ENCODE data around the gene PAIP1.
A peak's percentile ranks its signal among the peaks of the same experiment; 100 is the strongest.
"Not testable (repeated sequence)": the region's sequence is repeated elsewhere in the genome, so short reads cannot be mapped to it uniquely, and the experiment has no call there.

The PAIP1 gene

DNA sequence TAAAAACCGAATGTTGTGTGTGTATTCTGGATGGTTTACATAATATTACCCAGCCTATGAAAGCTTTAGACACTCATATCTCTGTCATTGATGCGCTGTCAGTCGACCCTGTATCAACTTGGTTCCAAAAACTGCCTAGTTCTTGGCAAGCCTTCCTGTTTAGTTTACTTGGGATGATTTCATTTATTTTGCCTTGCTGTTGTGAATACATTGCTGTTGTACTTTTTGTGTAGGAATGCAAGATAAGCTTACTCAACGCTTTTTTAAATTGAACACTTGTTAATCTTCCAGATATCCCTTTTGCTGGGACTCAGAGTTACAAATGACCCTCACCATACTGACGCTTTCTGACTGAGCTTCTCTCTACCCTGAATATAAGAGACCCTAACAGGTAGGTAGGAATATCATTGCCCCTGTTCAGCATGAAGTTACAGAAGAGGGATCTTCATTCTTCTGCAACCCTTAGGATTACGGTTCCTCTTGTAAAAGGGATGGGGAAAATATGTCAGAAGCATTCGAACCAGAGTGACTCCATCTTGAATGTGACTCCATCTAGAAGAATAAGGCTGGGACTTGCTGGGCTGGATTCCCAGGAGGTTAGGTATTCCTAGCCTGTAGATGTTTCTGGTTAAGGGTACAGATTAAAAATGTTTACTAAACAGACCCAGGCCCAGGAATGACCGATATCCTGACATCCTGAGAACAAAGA is 13.7 kb upstream of the PAIP1 start:
- no peak for DNase-seq

DNA sequence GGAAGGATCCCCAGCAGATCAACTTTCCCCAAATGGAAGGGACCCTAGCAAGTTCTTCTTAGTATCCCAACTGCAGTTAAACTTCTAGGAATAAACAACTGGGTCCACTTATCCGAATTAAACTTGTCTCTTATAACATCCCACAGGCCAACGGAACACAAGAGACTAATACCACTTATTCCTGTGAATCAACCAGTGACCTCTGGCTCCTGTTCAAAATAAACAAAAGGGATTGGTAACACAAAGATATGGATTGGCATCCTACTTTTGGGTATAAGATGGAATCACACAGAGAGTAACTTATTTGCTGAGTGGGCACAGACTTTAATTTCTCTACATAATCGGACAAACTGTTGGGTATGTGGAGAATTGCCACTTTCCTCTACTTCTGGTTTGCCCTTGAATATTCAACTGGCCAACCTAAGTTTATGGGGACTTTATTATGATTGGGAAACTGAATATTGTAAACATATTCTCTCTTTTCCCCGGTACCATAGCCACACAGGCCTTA is 12.4 kb upstream of the PAIP1 start:
- DNase-seq: no peak

DNA sequence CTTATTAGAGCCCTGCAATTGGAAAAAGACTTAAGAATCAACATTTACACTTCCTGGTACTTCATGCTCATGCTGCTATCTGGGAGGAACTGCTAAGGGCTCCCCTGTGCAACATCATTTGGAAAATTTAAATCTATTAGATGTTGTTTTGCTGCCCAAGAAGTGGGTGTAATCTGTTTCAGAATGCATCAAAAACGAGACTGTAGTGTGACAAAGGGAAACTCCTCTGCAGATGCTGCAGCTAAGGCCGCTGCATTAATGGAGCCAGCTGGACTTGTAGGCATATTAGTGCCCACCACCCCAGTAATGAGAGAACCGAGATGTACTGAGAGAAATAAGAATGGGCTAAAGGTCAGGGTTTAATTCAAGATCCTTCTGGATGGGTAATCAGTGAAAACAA is 11.1 kb upstream of the PAIP1 start:
- no peak for DNase-seq

DNA sequence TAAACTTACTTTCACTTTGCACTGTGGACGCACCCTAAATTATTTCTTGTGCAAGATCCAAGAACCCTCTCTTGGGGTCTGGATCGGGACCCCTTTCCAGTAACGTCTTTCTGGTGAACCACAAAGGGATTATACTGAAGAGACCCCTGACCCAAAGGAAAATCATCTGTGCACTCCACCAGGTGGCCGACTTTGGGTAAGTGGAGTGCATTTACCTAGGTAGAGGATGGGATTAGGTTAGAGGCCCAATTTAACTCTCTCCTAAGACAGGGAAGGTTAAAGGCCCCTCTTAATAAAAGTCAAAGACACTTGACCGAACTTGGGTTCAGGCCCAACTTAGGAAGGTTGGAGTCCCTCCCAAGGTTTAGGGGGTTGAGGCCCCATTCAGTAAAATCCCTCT is 8.2 kb upstream of the PAIP1 start:
- no peak for DNase-seq

DNA sequence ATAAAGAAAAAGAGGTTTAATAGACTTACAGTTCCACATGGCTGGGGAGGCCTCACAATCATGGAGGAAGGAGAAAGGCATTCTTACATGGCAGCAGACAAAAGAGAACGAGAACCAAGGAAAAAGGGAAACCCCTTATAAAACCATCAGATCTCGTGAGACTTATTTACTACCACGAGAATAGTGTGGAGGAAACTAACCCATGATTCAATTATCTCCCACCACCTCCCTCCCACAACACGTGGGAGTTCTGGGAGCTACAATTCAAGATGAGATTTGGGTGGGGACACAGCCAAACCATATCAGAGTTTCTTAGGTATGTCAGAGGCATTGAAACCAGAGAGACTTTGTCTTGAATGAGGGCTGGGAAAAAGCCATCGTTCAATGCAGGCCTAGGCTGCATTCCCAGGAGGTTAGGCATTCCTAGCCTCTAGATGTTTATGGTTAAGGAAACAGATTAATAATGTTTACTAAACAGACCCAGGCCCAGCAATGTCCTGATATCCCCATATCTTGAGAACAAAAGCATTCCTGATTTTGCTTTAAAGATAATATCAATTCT is 7.5 kb upstream of the PAIP1 start:
- no peak for DNase-seq

DNA sequence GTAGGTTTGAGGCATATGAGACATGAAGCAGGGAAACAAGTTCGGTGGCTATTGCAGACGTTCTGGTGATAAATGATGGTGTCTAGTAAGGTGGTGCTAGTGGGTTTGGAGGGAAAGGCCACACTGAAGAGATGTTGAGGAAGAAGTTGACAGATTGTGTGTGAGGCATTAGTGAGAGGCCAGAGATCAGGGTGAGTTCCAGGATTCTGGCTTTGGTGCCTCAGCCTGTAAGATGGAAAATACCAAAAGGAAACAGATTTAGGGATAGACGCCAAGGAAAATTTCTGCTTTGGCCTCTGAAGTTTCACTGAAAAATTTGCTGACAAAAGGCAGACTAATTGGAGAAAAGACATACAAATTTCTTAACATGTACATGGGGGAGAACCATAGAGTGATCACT is 6.4 kb upstream of the PAIP1 start:
- DNase-seq: no peak

DNA sequence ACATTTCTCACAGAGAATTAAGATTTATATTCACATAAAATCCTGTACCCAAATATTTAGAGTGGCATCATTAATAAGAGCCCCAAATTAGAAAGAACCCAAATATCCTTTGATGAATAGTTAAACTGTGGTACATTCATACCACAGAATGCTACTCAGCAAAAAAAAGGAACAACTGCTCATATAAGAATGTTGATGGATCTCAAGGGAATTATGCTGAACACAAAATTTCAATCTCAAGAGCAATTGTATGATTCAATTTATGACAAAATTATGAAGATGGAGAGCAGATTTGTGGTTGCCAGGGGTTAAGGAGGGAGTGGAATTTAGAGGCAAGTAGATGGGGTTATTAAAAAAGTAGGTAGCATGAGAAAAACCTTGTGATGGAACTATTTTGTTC is 4.5 kb upstream of the PAIP1 start:
- no peak for DNase-seq

DNA sequence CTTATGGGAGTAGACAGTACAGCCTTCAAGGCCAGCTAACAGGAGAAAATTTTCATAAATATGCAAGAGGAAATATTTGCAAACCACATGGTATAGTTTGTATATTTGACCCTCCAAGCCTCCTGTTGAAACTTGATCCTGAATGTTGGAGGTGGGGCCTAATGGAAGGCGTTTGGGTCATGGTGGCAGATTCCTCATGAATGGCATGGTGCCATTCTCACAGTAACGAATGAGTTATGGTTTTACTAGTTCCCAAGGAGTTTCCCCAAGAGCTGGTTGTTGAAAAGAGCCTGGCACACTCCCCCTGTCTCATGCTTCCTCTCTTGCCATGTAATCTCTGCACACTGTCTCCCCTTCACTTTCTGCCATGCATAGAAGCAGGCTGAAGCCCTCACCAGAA is 3.3 kb upstream of the PAIP1 start:
- no peak for DNase-seq

DNA sequence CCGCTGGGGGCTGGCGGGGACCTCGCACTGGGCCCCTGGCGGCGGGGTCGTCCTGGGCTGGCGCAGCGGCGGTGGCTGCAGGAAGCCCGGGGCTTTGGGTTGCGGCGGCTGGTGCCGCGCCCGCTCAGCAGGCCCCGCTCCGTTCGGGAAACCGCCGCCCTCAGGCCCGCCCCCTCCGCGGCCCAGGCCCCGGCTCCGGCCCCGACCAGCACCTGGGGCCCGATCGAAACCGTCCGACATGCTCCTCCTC is 345 bp downstream of the PAIP1 start:
- not testable (repeated sequence) for DNase-seq

DNA sequence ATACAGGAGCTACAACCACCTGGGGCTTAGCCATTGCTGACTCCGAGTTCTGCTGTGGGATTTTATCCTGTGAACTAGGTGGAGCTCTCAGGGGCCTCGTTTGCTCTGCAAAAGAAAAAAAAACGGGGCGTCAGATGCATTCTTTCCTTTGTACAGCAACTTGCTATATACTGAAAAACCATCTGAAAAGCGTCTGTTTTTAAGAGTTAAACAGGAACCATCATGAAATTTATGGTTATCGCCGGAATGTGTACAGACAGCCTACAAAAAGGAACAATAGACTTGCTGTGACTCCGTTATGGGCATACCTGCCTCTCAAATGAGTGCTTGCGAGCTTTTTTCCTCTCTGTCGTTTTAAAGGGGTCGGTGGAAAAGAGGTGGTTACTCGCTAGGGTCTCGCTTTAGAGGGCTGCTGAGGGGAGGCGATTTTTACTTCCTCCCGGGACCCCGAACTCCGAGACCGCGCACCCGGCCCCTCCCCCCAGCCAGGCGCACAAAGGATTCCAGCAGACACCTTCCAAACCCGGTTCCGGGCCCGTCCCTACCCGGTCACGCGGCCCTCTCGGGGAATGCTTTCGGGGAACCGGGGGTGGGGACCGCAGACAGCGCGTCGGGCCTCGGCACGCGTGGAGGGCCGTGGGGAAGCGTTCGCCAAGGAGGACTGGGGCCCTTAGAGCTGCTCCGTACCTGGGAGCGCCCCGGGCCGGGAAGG is 826 bp downstream of the PAIP1 start:
- DNase-seq: peak in 1 of 2 donors; percentile 55

DNA sequence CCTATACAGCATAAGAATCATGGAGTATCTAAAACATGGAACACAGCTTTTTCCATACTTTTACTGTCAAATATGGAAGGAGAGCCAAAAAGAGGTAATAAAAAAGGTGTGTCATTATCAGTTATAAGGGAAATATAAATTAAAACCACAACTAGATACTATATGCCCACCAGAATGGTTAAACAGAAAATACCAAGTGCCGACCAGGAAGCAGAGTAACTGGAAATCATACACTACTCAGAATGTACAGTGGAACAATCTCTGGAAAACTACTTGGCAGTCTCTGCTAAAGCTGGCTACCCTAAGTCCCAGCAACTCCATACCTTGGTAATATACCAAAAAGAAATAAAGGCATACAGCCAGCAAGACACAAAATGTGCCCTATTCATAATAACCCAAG is 2.4 kb downstream of the PAIP1 start:
- DNase-seq: no peak

DNA sequence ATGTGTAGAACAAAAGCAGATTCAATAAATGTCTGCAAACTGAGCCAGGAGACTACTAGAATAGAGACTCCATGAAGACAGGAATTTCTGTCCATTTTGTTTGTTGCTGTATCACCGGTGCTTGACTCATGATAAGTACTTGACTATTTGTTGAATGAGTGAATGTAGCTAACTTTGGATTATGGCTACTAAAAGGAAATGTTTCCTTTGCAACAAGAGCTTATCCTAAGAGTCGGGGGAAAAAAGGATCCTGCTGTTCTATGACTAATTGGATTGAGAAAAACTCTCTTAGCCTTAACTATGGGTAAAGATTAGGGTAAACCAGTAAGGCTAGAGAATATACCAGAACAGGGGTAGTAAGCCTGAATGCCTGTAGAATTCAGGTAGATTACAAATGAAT is 3.5 kb downstream of the PAIP1 start:
- DNase-seq: no peak

DNA sequence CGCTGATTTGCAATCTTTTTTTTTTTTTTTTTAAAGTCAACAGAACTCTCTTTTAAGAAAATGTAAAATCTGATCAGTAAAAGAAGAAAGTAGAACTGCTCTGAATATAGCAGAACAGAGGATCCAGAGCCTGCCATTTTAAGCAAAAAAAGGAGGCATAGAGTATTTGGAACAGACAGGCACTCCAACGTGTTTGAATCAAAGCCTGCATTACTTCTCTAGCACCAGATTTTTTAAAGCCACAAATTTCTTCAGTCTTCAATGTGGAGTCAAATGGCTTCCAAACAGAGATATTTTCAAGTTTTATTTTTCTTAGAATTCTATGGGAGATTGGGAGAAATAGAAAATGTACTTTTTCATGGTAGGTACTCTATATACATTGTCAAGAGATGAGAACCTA is 5.1 kb downstream of the PAIP1 start:
- DNase-seq: no peak

DNA sequence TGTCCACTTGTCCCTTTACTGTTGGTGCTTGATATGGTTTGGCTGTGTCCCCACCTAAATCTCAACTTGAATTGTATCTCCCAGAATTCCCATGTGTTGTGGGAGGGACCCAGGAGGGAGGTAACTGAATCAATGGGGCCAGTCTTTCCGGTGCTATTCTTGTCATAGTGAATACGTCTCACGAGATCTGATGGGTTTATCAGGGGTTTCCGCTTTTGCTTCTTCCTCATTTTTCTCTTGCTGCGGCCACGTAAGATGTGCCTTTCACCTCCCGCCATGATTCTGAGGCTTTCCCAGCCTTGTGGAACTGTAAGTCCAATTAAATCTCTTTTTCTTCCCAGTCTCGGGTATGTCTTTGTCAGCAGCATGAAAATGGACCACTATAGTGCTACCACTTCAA is 7.6 kb downstream of the PAIP1 start:
- DNase-seq: not testable (repeated sequence)

DNA sequence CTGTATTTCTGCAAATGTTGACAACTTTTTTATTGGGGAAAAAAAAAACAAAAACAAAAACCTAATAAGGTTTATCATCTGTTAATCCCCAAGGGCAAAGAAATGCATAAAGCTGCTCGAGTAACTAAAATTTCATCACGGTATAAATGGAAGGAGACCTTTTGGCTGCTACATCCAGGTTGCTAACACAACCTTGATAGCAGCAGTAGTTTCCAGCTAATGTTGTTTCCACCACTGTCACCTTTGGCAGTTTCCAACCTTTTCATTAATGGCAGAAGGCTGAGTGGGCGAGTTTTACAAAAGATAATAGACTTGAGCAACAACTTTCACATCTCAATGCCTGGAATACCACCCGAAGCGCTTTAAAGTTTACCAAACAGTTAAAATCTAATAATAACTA is 8.5 kb downstream of the PAIP1 start:
- no peak for DNase-seq

DNA sequence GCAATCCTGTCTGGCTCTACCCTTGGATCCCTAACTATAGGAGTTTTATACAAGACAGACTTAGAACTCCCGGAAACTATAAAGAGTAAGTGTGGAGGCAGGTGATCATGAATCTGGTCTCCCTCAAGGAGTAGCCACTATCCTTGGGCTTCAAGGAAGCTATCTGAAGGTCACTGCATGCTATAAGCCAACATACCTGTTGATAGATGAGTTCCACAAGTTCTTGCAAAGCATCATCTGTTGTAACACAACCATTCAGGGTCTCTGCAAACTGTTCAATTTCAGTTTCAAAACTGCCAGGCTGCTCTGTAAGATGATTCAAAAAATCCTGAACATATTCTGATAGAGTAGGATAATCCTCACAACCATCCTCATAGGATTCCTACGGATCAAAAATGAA is 9.3 kb downstream of the PAIP1 start:
- no peak for DNase-seq

DNA sequence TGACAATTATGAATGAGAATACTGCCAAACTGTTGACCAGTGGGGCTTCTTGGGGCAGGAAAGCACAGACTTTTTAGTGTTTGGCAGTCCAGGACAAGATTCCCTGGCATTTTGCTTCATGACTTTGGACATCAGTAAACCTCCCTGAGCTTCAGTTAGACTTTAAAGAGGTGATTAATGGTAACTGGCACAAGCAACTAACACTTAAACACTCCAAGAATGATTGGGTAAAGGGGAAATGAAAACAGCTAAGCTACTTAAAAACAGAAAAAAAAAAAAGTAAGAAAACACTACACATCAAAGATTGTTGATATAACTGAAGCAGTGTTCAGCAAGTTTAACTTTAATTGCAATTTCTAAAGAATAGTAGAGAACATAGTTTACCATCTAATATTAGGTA is 13.4 kb downstream of the PAIP1 start:
- no peak for DNase-seq

DNA sequence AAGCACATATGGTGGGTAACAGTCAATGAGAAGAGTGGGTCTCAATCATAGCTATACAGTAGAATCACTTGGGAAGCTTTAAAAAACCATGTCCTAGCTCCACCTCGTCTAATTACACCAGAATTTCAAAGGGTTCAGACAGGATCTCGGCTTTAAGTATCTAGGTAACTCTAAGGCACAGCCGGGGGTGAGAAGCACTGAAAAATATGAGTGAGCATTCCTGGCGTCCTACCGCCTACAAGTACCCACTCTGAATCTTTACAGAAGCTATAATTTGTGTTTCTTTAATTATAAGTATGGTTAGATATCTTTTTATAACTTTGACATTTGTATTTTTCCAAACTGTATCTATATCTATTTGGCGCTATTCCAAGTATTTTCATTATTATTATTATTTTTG is 16.1 kb downstream of the PAIP1 start:
- DNase-seq: no peak

DNA sequence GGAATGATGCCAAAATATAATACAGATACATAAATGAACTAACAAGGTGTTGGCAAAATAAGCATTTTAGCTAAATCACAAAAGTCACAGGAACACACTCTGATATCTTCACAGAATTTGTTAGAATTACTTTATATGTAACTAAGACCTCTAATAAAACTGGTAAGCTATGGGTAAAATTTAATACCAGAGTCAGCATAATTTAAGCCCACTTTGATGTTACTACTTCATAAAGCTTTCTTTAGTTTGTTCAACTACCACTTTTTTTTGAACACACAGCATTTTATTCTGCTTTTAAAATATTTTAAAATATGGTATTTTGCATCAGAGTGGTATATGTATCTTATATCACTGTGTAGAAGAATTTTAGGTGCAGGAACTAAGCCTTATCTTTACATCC is 19.9 kb downstream of the PAIP1 start:
- DNase-seq: no peak

DNA sequence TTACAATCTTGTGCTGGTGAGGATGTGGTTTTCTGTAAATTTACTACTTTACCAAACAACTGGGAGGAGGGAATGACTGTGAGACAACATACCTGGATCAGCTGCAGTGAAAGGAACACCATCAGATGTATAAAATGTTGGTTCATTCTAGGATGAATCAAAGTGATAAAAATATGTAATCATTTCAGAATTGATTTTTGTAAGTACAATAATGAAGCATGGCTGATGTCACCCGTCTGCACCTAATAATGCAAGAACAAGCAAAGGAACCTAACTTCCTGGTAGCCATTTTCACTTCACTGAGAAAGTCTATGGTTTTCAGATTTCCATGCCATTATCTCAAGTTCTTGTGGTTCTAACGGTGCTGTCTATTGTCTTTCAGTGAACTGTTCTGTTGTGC is 23.2 kb downstream of the PAIP1 start:
- DNase-seq: no peak

DNA sequence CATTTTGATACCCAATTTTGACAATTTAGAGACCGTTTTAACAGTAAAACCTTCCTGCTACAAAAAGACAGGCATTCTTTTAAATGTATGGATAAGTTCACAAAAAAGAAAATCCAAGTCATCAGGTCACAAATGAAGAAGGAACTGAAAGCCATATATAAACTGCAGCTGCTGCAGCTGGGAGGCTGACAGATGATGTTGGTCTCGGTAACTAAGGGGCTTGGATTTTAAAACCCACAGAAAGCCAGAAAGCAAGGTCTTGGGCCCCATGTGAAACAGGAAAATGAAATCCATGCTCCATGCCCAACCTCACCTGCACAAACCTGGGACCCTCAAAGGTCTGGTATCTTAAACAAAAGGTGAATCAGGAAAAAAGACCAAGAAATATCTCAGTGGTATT is 26.2 kb downstream of the PAIP1 start:
- DNase-seq: no peak

DNA sequence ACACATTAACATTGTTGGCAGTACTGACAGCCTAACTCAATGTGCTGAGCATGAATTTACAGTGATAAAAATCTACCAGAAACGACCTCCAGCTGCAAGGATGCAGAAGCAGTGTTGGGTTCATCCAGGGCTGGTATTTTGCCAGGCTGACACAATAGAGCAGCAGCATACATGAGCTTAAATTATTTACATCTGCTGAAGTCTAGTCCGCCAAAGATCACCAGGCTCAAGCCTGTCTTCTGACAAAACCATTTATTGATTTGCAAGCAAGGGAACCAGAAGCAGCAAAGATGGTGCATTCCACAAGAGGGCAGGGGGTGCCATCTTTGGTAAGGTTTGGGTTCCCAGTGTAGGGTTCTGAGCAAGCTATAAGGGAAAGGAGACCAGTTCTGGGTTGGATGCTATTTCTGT is 33.2 kb downstream of the PAIP1 start:
- no peak for DNase-seq

DNA sequence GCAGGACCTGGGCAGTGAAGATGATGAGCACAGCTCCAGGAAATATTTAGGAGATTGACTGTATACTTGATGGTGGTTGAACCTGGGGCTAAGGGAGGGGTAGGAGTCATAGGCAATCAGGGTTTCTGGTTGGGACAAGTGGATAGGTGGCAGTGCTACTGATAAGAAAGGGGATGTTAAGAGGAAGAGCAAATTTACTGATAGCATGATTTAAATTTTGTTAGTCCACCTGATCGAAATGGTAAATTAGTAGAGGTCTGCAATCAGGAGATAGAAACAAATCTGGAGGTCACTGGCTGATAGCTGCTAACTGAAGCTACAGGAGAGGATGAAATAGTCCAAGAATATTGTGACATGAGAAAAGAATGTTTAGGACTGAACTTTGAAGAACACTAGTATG is 36.3 kb downstream of the PAIP1 start:
- no peak for DNase-seq

DNA sequence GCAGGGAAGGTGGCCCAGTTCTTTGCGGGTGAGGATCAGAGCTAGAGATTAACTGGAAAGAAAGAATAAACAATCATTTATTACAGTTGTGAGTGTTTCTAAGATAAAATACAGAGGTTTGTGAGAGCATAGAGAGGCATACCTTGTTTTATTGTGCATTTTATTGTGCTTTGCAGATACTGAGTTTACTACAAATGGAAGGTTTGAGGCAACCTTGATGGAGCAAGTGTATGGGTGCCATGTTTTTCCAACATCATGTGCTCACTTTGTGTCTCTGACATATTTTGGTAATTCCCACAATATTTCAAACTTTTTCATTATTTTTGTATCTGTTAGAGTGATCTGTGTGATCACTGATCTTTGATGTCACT is 41.2 kb downstream of the PAIP1 start:
- DNase-seq: no peak

Measured in bone marrow (tissue), 2 donors.